IMR-90 (cell line): ENCODE measurements around the gene PROSER2.

Experiments
- CTCF ChIP-seq: conservative IDR thresholded peaks from 2 replicates; pipeline ENCODE4 v1.5.1; 2012; ENCODE audit warnings: mild to moderate bottlenecking, low read depth, low read length, improper control_type of control experiment
- POLR2A ChIP-seq: IDR thresholded peaks from 2 replicates; pipeline ENCODE4 v1.6.1; 2012; ENCODE audit warnings: mild to moderate bottlenecking, low read depth, low read length

GRCh38 chr10:11822809-11823121 is 391 bp upstream of the PROSER2 start:
- no peak for TF ChIP-seq CTCF
- TF ChIP-seq POLR2A = no peak
